ENCODE data around the gene GLRX5. TPM values are rescaled to one million over a fixed set of nuclear protein-coding genes. Genes with fewer than 3 reads are reported as not detected.

Gene GLRX5
- total RNA-seq, 1 donor from 2014 or later: 27.2 TPM

GRCh38 chr14:95489214-95490137, 45.4 kb upstream of the GLRX5 start:
- no peak for ATAC-seq

DNA sequence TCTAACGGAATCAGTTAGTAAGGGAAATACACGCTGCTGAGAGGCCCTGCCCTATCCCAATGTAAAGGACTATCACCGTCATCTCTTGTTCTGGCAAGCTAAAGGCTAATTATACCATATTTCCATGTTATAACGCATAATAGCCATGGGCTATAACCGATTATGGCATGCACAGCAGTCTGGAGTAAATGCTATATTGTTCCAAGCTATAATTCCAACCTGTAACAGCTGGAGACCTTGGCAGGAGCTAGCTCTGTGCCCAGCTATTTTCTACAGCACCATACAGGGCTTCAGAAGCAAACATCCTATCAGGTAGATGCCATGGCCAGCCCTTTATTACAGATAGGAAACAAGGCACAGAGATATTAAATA, 44.7 kb upstream of the GLRX5 start:
- DNase-seq: no peak
- ATAC-seq: no peak
- Histone ChIP-seq H3K4me3 (no peak overlapping the region), H3K36me3 (no peaks in the 10 kb centered on the region), H3K27ac (peak overlapping the region; percentile 52), H3K27me3 (no peaks in the 10 kb centered on the region), H3K4me1 (peaks cover 15% of the 10 kb centered on the region), H3K9me3 (no peaks in the 10 kb centered on the region)
- no peak for TF ChIP-seq CTCF (IDR thresholded peaks at IDR 0.05)
- intact Hi-C loops (cut with DNase I): no loop called here

More at GRCh38 chr14:95489214-95490137, 45.4 kb upstream of the GLRX5 start:
- Histone ChIP-seq H3K36me3 (no peaks in the 10 kb centered on the region), H3K4me1 (peaks cover 14% of the 10 kb centered on the region), H3K4me3 (no peak overlapping the region), H3K27me3 (no peaks in the 10 kb centered on the region), H3K9me3 (no peaks in the 10 kb centered on the region), H3K27ac (peak overlapping the region; percentile 52)
- TF ChIP-seq CTCF (IDR thresholded peaks at IDR 0.05): no peak
- intact Hi-C loops (cut with DNase I): no loop called here
- DNase-seq: no peak

- no peak overlapping the region for H3K4me3 ChIP-seq
- DNase-seq (no peak), ATAC-seq (no peak)
- peaks cover 23% of the 10 kb centered on the region for H3K4me1 ChIP-seq
- intact Hi-C loops (cut with DNase I): no loop called here
- H3K36me3 ChIP-seq: no peaks in the 10 kb centered on the region
- no peak overlapping the region for H3K27ac ChIP-seq
- H3K27me3 ChIP-seq: no peaks in the 10 kb centered on the region
- no peak for TF ChIP-seq CTCF (IDR thresholded peaks at IDR 0.05)
- H3K9me3 ChIP-seq: no peaks in the 10 kb centered on the region
Measured at GRCh38 chr14:95490727-95491451, 44.0 kb upstream of the GLRX5 start.

- ATAC-seq (no peak), DNase-seq (no peak)
- no peak overlapping the region for H3K4me3 ChIP-seq
- H3K4me1 ChIP-seq: peaks cover 35% of the 10 kb centered on the region
- no peak for TF ChIP-seq CTCF (IDR thresholded peaks at IDR 0.05)
- H3K9me3 ChIP-seq: no peaks in the 10 kb centered on the region
- H3K27me3 ChIP-seq: no peaks in the 10 kb centered on the region
- no peaks in the 10 kb centered on the region for H3K36me3 ChIP-seq
- intact Hi-C loops (cut with DNase I): no loop called here
- H3K27ac ChIP-seq: no peak overlapping the region
Measured at GRCh38 chr14:95491936-95492608, 42.8 kb upstream of the GLRX5 start.

DNA sequence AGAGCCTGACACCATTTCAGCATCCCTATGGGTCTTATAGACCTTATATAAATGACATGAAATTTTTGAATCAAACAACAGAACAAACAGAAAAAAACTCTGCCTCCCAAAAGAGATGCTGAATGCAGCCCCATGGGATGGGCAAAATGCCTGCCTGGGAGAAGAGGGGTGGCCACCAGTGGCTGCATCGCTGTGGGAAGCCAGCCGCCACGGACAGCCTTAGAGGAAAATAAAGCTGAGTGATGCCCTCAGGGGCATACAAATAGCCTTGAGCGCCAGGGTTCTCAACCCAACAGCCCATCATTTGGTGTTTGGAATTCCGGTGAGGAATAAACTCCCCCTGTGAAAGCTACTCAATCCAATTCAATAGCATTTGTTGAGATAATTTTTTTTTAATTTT, 41.3 kb upstream of the GLRX5 start:
- Histone ChIP-seq H3K36me3 (no peaks in the 10 kb centered on the region), H3K4me1 (peaks cover 40% of the 10 kb centered on the region), H3K27ac (no peak overlapping the region), H3K9me3 (no peaks in the 10 kb centered on the region), H3K27me3 (no peaks in the 10 kb centered on the region), H3K4me3 (no peak overlapping the region)
- intact Hi-C loops (cut with DNase I): no loop called here
- no peak for TF ChIP-seq CTCF (IDR thresholded peaks at IDR 0.05)
- ATAC-seq: no peak
- no peak for DNase-seq

Measured in upper lobe of right lung (tissue), 1 donor.